Stimulated activated CD8-positive, alpha-beta memory T cell treated with anti-CD3 and anti-CD28 coated beads, Interleukin-7, amount 100 ng/mL, for 24 hours (primary cell): Measurements from ENCODE around the gene RNF208.

ENCODE experiments used
- DNase-seq: peaks from one replicate; pipeline ENCODE4 v3.0.0-alpha.2; 2020; ENCODE audit warnings: low read depth

RNF208 gene

GRCh38 chr9:137175345-137175961 lies 46.6 kb downstream of the RNF208 start:
- no peak for DNase-seq

DNA sequence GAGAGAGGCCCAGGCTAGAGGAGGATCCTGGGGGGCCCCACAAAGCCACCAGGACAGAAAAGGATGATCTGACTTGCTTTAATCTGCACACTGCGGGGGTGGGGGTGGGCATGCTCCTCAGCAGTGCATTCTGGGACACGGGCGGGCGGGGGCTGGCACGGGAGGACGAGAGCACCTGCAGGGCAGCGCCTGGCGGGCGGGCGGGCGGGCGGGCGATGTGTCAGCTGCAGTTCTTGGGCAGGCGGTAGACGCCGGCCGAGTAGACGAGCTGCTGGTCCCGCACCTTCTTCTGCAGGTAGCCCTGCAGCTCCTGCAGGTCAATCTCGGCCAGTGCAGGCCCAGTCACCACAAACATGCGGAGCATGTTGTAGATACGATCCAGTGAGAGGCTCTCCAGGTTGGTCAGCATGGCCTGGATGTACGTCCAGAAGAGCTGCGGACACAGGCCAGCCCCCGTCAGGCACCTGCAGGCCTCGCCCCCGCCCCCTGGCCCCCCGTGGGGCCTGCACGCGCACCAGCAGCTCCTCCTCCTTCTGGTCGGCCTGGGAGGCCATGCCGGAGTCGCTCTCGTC lies 47.2 kb downstream of the RNF208 start:
- DNase-seq, result no peak

- no peak for DNase-seq
Measured at GRCh38 chr9:137173796-137174664, 48.0 kb downstream of the RNF208 start.

DNA sequence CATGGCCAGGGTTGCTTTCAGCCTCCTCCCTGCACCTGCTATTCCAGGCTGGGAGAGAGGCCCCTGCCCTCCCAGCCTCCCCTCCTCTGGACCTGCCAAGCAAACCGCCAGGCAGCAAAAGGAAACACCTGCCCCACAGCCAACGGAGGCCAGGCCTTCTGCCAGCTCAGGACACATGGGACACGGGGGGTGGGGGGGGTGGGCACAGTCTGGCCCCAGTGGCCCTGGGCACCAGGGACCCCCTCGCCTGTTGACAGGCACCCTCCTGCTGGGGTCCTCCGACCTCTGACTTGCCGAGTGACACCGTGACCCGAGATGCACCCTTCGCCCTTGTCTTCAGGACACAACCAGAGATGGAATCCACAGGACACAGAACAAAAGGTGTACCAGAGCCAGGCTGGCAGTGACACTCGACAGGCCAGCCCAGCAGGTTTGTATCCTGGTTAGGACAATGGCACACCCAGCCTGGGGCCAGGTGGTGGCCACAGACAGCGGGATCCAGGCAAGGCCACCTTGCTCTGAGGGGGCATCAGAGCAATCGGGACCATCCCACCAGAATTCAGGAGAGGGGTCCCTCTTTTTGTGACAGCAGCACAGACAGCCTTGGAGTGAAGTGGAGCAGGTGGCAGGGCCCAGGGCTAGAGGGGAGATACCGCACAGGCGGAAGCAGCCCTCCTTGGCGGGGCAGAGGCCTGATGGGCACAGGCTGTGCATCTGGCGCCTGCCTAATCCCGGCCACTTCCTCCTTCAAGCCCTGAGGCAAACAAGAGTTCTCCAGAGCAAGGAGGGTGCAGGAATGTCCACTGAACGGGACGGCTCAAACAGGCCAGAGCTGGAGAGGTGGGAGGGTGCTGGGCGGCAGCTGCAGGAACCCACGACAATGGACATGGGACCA lies 48.9 kb downstream of the RNF208 start:
- DNase-seq, result no peak

DNA sequence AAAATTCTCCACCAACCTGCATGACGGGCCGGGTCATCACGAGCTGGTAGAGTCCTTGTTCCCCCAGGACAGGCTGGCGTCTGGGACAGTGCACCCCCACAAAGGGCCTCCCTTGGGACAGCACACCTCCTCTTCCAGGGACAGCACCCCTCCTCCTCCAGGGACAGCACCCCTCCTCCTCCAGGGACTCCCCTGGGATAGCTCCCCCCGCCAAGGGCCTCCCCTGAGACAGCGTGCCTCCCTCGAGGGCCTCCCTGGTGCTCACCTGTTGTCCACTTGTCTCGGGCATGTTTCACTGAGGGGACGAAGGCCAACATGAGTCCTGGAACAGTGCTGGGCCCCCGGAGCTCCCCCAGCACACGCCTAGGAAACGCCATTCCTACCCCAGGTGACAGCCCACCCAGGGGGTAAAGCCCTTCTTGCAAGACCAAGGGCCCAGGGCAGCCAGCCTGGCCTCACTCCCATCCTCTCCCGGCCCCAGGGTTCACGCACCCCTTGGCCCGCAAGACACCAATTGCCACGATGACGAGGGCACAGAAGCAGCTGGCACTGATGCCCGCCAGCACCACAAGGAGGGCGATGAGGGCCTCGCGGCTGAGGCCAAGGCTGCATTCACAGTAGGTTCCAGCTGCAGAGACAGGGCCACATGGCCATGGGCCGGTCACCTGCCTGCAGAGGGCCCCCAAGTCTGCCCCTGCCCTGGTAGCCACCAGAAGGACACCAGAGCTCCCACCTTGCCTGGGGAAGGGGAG lies 50.7 kb downstream of the RNF208 start:
- DNase-seq, result no peak

GRCh38 chr9:137170486-137171148 lies 51.4 kb downstream of the RNF208 start:
- DNase-seq, result no peak
